ENCODE data around the gene SLFNL1.
A peak's percentile ranks its signal among the peaks of the same experiment; 100 is the strongest.

Gene SLFNL1

GRCh38 chr1:40985161-40985560, 36.4 kb downstream of the SLFNL1 start:
- no peak for DNase-seq

GRCh38 chr1:40984531-40984930, 37.0 kb downstream of the SLFNL1 start:
- DNase-seq = no peak

GRCh38 chr1:40984066-40984465, 37.5 kb downstream of the SLFNL1 start:
- no peak for DNase-seq

GRCh38 chr1:40983286-40983685, 38.2 kb downstream of the SLFNL1 start:
- no peak for DNase-seq

- no peak for DNase-seq
These were observed 38.8 kb downstream of the SLFNL1 start for GRCh38 chr1:40982721-40983120.

- DNase-seq = no peak
These were observed 39.7 kb downstream of the SLFNL1 start for GRCh38 chr1:40981691-40982448.

GRCh38 chr1:40980453-40981121, 40.9 kb downstream of the SLFNL1 start:
- DNase-seq = peak; percentile 55

GRCh38 chr1:40980068-40980452, 41.5 kb downstream of the SLFNL1 start:
- no peak for DNase-seq

GRCh38 chr1:40979241-40980067, 42.1 kb downstream of the SLFNL1 start, which contains the start of gene CTPS1:
TSS of gene CTPS1 (plus strand) at chr1:40979696. CDS start at chr1:40983291, 3,595 bp downstream.
- peak; percentile 98 for DNase-seq

- DNase-seq = no peak
These were observed 42.7 kb downstream of the SLFNL1 start for GRCh38 chr1:40978886-40979240.

GRCh38 chr1:40977716-40978115, 43.8 kb downstream of the SLFNL1 start:
- DNase-seq = no peak

- DNase-seq = no peak
These were observed 44.4 kb downstream of the SLFNL1 start for GRCh38 chr1:40976952-40977690.

GRCh38 chr1:40974945-40975344, 46.6 kb downstream of the SLFNL1 start:
- no peak for DNase-seq

- no peak for DNase-seq
These were observed 47.6 kb downstream of the SLFNL1 start for GRCh38 chr1:40973912-40974311.

GRCh38 chr1:40971966-40972365, 49.6 kb downstream of the SLFNL1 start:
- no peak for DNase-seq

GRCh38 chr1:40969445-40969844, 52.1 kb downstream of the SLFNL1 start:
- no peak for DNase-seq

- no peak for DNase-seq
These were observed 55.1 kb downstream of the SLFNL1 start for GRCh38 chr1:40966417-40966816.
